ENCODE results near the gene DOK3. TPM values are rescaled to one million over a fixed set of nuclear protein-coding genes. Genes with fewer than 3 reads are reported as not detected.
"Not testable (repeated sequence)": the region's sequence is repeated elsewhere in the genome, so short reads cannot be mapped to it uniquely, and the experiment has no call there.

The DOK3 gene
- total RNA-seq, 1 donor from 2014 or later = 0.32 TPM

- Histone ChIP-seq H3K4me3 (no peak overlapping the region), H3K4me1 (peaks cover 37 to 71% of the 10 kb centered on the region in 2 donors), H3K27ac (peak overlapping the region; percentile 81 to 82), H3K27me3 (no peaks in the 10 kb centered on the region), H3K36me3 (peaks cover 6 to 11% of the 10 kb centered on the region in 2 donors), H3K9me3 (no peaks in the 10 kb centered on the region)
- peak in 1 of 2 donors; percentile 77 for DNase-seq (ENCODE audit: low spot score in 2 of 2)
- TF ChIP-seq, protein P1, sequence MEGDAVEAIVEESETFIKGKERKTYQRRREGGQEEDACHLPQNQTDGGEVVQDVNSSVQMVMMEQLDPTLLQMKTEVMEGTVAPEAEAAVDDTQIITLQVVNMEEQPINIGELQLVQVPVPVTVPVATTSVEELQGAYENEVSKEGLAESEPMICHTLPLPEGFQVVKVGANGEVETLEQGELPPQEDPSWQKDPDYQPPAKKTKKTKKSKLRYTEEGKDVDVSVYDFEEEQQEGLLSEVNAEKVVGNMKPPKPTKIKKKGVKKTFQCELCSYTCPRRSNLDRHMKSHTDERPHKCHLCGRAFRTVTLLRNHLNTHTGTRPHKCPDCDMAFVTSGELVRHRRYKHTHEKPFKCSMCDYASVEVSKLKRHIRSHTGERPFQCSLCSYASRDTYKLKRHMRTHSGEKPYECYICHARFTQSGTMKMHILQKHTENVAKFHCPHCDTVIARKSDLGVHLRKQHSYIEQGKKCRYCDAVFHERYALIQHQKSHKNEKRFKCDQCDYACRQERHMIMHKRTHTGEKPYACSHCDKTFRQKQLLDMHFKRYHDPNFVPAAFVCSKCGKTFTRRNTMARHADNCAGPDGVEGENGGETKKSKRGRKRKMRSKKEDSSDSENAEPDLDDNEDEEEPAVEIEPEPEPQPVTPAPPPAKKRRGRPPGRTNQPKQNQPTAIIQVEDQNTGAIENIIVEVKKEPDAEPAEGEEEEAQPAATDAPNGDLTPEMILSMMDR (IDR thresholded peaks at IDR 0.05) = no peak
- intact Hi-C loops (cut with DNase I) = loop anchor here (1.0 kb wide), 1 partner anchor 14 kb away; no protein-coding TSS in a partner anchor
Measured at GRCh38 chr5:177539411-177539810, 29.8 kb upstream of the DOK3 start.

- intact Hi-C loops (cut with DNase I) = loop anchor here (1.0 kb wide), 1 partner anchor 14 kb away; no protein-coding TSS in a partner anchor
Measured at GRCh38 chr5:177538876-177539275, 29.2 kb upstream of the DOK3 start.

GRCh38 chr5:177537389-177538361 lies 28.0 kb upstream of the DOK3 start:
- intact Hi-C loops (cut with DNase I) = loop anchor here (2.0 kb wide), 1 partner anchor 21 kb away; the partner anchor contains the start of gene DDX41
- TF ChIP-seq, protein P1 (IDR thresholded peaks at IDR 0.05) = no peak
- DNase-seq (ENCODE audit: low spot score in 2 of 2) = peak in 1 of 2 donors; percentile 90
- H3K27me3 ChIP-seq = no peaks in the 10 kb centered on the region
- peaks cover 32 to 54% of the 10 kb centered on the region in 2 donors for H3K4me1 ChIP-seq
- peak overlapping the region in 1 of 2 donors; percentile 29 for H3K4me3 ChIP-seq
- H3K9me3 ChIP-seq = no peaks in the 10 kb centered on the region
- peaks cover 9 to 22% of the 10 kb centered on the region in 2 donors for H3K36me3 ChIP-seq
- peak overlapping the region; percentile 81 to 82 for H3K27ac ChIP-seq

More at GRCh38 chr5:177538876-177539275, 29.2 kb upstream of the DOK3 start:
- Histone ChIP-seq H3K36me3 (peaks cover 6 to 16% of the 10 kb centered on the region in 2 donors), H3K27ac (peak overlapping the region; percentile 81 to 82), H3K27me3 (no peaks in the 10 kb centered on the region), H3K4me3 (no peak overlapping the region), H3K4me1 (peaks cover 36 to 66% of the 10 kb centered on the region in 2 donors), H3K9me3 (no peaks in the 10 kb centered on the region)
- TF ChIP-seq, protein P1 (IDR thresholded peaks at IDR 0.05) = no peak
- no peak for DNase-seq (ENCODE audit: low spot score in 2 of 2)

GRCh38 chr5:177536386-177536785 lies 26.8 kb upstream of the DOK3 start:
- Histone ChIP-seq H3K4me3 (no peak overlapping the region), H3K4me1 (peaks cover 29 to 53% of the 10 kb centered on the region in 2 donors), H3K27me3 (no peaks in the 10 kb centered on the region), H3K9me3 (no peaks in the 10 kb centered on the region), H3K36me3 (peaks cover 21 to 34% of the 10 kb centered on the region in 2 donors), H3K27ac (peak overlapping the region; percentile 81 to 82)
- DNase-seq (ENCODE audit: low spot score in 2 of 2) = no peak
- TF ChIP-seq, protein P1 (IDR thresholded peaks at IDR 0.05) = no peak
- intact Hi-C loops (cut with DNase I) = loop anchor here (2.0 kb wide), 1 partner anchor 20 kb away; the partner anchor contains the start of gene DDX41

GRCh38 chr5:177535125-177535524 lies 25.5 kb upstream of the DOK3 start:
- intact Hi-C loops (cut with DNase I) = no loop called here
- TF ChIP-seq, protein P1 (IDR thresholded peaks at IDR 0.05) = no peak
- Histone ChIP-seq H3K36me3 (peaks cover 32 to 46% of the 10 kb centered on the region in 2 donors), H3K4me1 (peaks cover 29 to 47% of the 10 kb centered on the region in 2 donors), H3K4me3 (no peak overlapping the region), H3K27ac (peak overlapping the region; percentile 22 to 81), H3K27me3 (no peaks in the 10 kb centered on the region), H3K9me3 (no peaks in the 10 kb centered on the region)
- DNase-seq (ENCODE audit: low spot score in 2 of 2) = no peak

- H3K9me3 ChIP-seq; DNase-seq (ENCODE audit: low spot score in 2 of 2); H3K27me3 ChIP-seq; intact Hi-C loops (cut with DNase I); H3K4me3 ChIP-seq: not testable (repeated sequence)
- Histone ChIP-seq H3K4me1 (peaks cover 25 to 41% of the 10 kb centered on the region in 2 donors), H3K27ac (peak overlapping the region in 1 of 2 donors; percentile 81), H3K36me3 (peaks cover 39 to 53% of the 10 kb centered on the region in 2 donors)
Measured at GRCh38 chr5:177534433-177534832, 24.8 kb upstream of the DOK3 start.
